BJ (cell line): Measurements from ENCODE around the gene TEX29. TPM values are rescaled to one million over a fixed set of nuclear protein-coding genes. Genes with fewer than 3 reads are reported as not detected.

Source experiments
- CTCF ChIA-PET: fragments of 350-600 bp; formaldehyde crosslinking; extraction: SDS; loops from one replicate; lab custom pipeline; 2021; ENCODE audit warnings: antibody characterized with exemption, inconsistent platforms; lab: Yijun Ruan, JAX
- POLR2A ChIA-PET: fragments of 300-600 bp; sonication (Branson Sonifier 250); formaldehyde crosslinking; extraction: SDS; loops from one replicate; lab custom pipeline; 2021; ENCODE audit warnings: antibody characterized with exemption; lab: Charles Lee
- DNase-seq: peaks from one replicate; pipeline ENCODE4 v3.0.0-alpha.2; 2011; ENCODE audit warnings: low read depth
- H3K27me3 ChIP-seq: 2 replicates; pipeline ENCODE4 v1.6.0; 2011; ENCODE audit warnings: low read length; ENCODE audit not compliant: control insufficient read depth, insufficient read depth
- H3K36me3 ChIP-seq: 2 replicates; pipeline ENCODE4 v1.5.1; 2011; ENCODE audit warnings: low read length; ENCODE audit not compliant: control insufficient read depth, insufficient read depth
- H3K4me3 ChIP-seq: 2 replicates; pipeline ENCODE4 v1.5.1; 2011; ENCODE audit warnings: low read depth, mild to moderate bottlenecking, control low read depth, low read length
- CTCF ChIP-seq: IDR thresholded peaks from 2 replicates; pipeline ENCODE4 v1.5.1; 2011; ENCODE audit warnings: low read depth, mild to moderate bottlenecking, control low read depth, inconsistent platforms, low read length, moderate library complexity; ENCODE audit not compliant: insufficient read depth
- polyA plus RNA-seq: library from polyadenylated mRNA; depleted of rRNA; stranded (reverse); fragments of >200 nt; gene quantifications from 2 replicates; pipeline ENCODE4 v1.2.3, GENCODE V29; 2011

TEX29 gene
- polyA plus RNA-seq, 1 experiment, result 0.17 TPM

GRCh38 chr13:111316161-111316730 lies 4.2 kb upstream of the TEX29 start:
- ChIA-PET CTCF (no interaction called here), POLR2A (no interaction called here)
- TF ChIP-seq CTCF, result no peak
- Histone ChIP-seq H3K4me3 (no peak overlapping the region), H3K27me3 (no peaks in the 10 kb centered on the region), H3K36me3 (peaks cover 1% of the 10 kb centered on the region; the same call in 1 of the 2 replicates)
- DNase-seq, result no peak

- no peaks in the 10 kb centered on the region for H3K27me3 ChIP-seq
- no peak for DNase-seq
- TF ChIP-seq CTCF, result no peak
- ChIA-PET POLR2A (no interaction called here), CTCF (interaction anchor here (0.9 kb wide), 1 partner anchor 19 kb away, joined by 4 read pairs; no protein-coding TSS in a partner anchor)
- no peak overlapping the region for H3K4me3 ChIP-seq
- H3K36me3 ChIP-seq, result peaks cover 1% of the 10 kb centered on the region; the same call in 1 of the 2 replicates
These were observed 3.3 kb upstream of the TEX29 start for GRCh38 chr13:111317042-111317550.

DNA sequence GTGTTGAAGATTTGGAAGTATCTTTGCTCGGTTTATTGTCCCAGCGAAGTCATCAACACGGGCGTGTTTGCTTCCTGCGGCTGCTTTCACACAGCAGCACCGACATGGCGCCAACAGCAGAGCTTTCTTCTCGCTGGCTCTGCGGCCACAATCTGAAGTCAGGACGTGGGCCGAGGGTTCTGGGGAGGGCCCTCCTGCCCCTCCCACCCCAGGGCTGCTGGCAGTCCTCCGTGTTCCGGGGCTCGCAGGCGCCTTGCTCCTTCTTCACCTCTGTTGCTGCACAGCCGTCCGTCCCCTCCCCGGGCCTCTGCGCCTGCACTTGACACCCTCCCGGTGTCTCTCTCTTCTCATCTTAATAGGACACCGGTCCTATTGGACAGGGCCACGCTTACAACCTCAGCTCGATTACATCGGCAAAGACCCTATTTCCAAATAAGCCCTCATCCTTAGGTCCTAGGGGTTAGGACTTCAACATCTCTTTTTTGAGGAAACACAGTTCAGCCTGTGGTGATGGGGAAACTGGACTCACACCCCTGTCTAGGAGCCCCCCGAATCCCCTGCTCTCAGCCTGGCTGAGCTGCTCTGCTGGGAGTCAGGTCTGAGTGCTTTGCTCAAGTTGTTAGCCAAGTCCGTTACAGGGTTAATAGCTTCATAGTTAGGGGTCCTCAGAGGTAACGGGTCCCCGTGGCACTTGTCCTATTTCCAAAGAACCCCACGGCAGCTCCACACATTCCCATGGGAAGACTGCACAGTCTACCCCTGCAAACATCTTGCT lies 2.7 kb upstream of the TEX29 start:
- Histone ChIP-seq H3K36me3 (peaks cover 1% of the 10 kb centered on the region; the same call in 1 of the 2 replicates), H3K27me3 (no peaks in the 10 kb centered on the region), H3K4me3 (no peak overlapping the region)
- ChIA-PET CTCF (interaction anchor here (0.9 kb wide), 1 partner anchor 19 kb away, joined by 4 read pairs; no protein-coding TSS in a partner anchor), POLR2A (no interaction called here)
- no peak for TF ChIP-seq CTCF
- no peak for DNase-seq

DNA sequence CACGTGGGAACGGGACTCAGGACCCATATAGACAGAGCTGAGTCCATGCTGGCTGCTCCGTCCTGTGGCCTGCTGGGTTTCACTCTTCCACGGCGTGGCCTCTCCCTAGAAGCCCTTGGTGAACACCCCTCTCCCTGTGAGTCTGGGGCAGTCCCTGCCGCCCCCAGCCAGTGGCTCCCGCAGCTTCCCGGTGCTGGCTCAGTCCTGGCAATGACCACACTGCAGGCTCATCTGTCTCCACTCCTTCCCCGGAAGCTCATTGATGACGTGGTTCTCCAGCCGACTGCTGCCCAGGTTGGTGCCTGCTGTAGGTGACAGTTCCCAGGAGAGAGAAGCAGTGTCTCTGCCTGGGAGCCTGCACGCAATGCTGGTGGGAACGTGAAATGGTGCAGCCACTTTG lies 2.1 kb upstream of the TEX29 start:
- ChIA-PET POLR2A (no interaction called here), CTCF (no interaction called here)
- Histone ChIP-seq H3K36me3 (peaks cover 1% of the 10 kb centered on the region; the same call in 1 of the 2 replicates), H3K27me3 (no peaks in the 10 kb centered on the region), H3K4me3 (no peak overlapping the region)
- DNase-seq, result no peak
- no peak for TF ChIP-seq CTCF

- H3K4me3 ChIP-seq, result no peak overlapping the region
- TF ChIP-seq CTCF, result no peak
- peaks cover 1% of the 10 kb centered on the region; the same call in 1 of the 2 replicates for H3K36me3 ChIP-seq
- CTCF ChIA-PET, result no interaction called here
- POLR2A ChIA-PET, result no interaction called here
- no peaks in the 10 kb centered on the region for H3K27me3 ChIP-seq
- DNase-seq, result no peak
These were observed 921 bp upstream of the TEX29 start for GRCh38 chr13:111319521-111319920.
